ENCODE results near the gene SPRED2.

- no peak for TF ChIP-seq EZH2 (IDR thresholded peaks at IDR 0.05; ENCODE audit: borderline replicate concordance, low read depth, low read length, severe bottlenecking)
- no peak for TF ChIP-seq CTCF (IDR thresholded peaks at IDR 0.05; ENCODE audit: borderline replicate concordance, extremely low read depth, low read length, poor library complexity, severe bottlenecking)
Observed at GRCh38 chr2:65416945-65417344, 15.5 kb downstream of the SPRED2 start.

All from DND-41 (cell line).